ENCODE data around the gene HK1. TPM values are rescaled to one million over a fixed set of nuclear protein-coding genes. Genes with fewer than 3 reads are reported as not detected.
"Not testable (repeated sequence)": the region's sequence is repeated elsewhere in the genome, so short reads cannot be mapped to it uniquely, and the experiment has no call there.

Gene HK1
- polyA plus RNA-seq, 1 experiment = 47.5 TPM

DNA sequence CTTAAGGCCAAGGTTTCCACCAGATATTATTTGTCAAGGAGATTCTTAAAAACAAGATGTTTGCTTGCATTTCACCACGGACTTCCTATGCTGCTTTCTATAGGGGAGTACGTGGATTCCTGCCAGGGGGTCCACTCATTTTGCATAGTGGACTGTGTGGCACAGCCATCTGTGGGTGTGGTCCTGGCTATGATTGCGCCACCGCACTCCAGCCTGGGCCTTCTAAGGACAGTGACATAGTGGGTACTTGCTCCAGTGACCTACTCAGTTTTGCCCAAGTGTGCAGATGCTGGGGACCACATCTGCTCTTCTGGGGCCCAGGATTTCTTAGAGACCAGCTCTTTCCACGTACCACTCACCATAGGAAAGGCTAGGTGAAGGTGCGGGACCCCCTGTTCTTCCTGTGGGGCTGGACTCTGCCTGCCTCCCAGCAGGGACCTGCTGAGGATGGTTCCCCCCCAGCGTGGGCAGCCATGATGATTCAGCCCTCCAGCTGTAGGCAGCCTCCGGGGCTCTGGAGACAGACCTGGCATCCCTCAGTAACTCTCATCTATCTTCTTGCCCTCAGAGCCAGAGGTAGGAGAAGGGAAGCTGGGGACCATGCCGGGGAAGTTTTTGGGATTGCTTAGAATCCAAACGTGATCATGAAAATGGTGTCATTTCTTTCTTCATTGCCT lies 42.9 kb downstream of the HK1 start:
- no peak for TF ChIP-seq CTCF (IDR thresholded peaks at IDR 0.05; ENCODE audit: insufficient read depth, low read depth, low read length)
- DNase-seq (ENCODE audit: low read depth) = no peak
- Histone ChIP-seq H3K4me3 (ENCODE audit: low read depth, low read length) (no peak overlapping the region), H3K36me3 (ENCODE audit: control insufficient read depth, insufficient read depth, low read length) (no peaks in the 10 kb centered on the region), H3K27me3 (ENCODE audit: control insufficient read depth, insufficient read depth, low read length) (no peaks in the 10 kb centered on the region)
- ChIA-PET CTCF (interaction anchor here (0.8 to 2.0 kb wide), 4 partner anchors 9 to 83 kb away, joined by 3 to 8 read pairs (median 3); no protein-coding TSS in a partner anchor), POLR2A (interaction anchor here (0.5 kb wide), 1 partner anchor 16 kb away, joined by 3 read pairs; no protein-coding TSS in a partner anchor)

DNA sequence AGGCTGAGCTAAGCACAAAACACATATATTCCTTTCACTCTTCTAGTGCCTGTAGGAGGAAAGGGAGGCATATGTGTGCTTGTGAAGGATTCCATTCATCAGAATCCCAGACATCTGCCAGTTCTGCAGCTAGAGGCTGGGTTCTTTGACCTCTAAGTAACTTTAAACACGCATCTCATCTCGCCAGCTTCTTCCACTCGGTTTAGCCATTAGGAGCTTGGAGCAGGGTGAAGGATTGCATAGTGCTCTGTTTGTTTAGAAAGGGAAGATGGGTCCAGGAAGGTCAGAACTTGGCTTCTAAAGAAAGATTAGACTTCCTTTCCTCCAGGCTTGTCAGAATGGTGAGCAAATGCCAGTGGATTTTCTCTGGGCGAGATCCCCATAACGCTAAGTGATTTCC lies 43.6 kb downstream of the HK1 start:
- Histone ChIP-seq H3K4me3 (ENCODE audit: low read depth, low read length) (no peak overlapping the region), H3K36me3 (ENCODE audit: control insufficient read depth, insufficient read depth, low read length) (no peaks in the 10 kb centered on the region), H3K27me3 (ENCODE audit: control insufficient read depth, insufficient read depth, low read length) (no peaks in the 10 kb centered on the region)
- POLR2A ChIA-PET = interaction anchor here (0.5 kb wide), 1 partner anchor 17 kb away, joined by 3 read pairs; no protein-coding TSS in a partner anchor
- CTCF ChIA-PET = interaction anchor here (0.8 to 0.9 kb wide), 2 partner anchors 12 to 71 kb away, joined by 3 read pairs; no protein-coding TSS in a partner anchor
- no peak for TF ChIP-seq CTCF (IDR thresholded peaks at IDR 0.05; ENCODE audit: insufficient read depth, low read depth, low read length)
- no peak for DNase-seq (ENCODE audit: low read depth)

GRCh38 chr10:69322346-69322745 lies 44.0 kb downstream of the HK1 start:
- H3K36me3 ChIP-seq (ENCODE audit: control insufficient read depth, insufficient read depth, low read length); POLR2A ChIA-PET; H3K4me3 ChIP-seq (ENCODE audit: low read depth, low read length); H3K27me3 ChIP-seq (ENCODE audit: control insufficient read depth, insufficient read depth, low read length); DNase-seq (ENCODE audit: low read depth): not testable (repeated sequence)
- CTCF ChIA-PET = interaction anchor here (0.9 kb wide), 1 partner anchor 71 kb away, joined by 3 read pairs; no protein-coding TSS in a partner anchor

DNA sequence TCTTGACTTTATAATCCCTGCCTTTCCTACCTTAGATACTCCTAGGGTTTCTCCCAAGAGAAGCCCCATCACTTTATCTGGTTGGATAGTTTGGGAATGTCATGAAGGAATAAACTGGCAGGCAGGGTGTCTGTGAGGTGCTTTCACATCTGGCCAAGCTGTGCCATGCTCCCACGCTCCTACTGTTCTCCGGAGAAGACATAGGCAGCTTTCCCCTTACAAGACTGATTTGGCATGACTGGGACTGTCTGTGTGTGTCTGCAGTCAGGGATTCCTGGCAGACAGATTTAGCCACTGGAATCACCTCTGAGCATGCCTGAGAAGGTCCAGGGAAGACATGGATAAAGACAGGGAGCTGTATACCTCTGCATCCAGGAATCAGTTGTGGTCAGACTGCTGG lies 45.3 kb downstream of the HK1 start:
- H3K36me3 ChIP-seq (ENCODE audit: control insufficient read depth, insufficient read depth, low read length) = no peaks in the 10 kb centered on the region
- POLR2A ChIA-PET = no interaction called here
- TF ChIP-seq CTCF (IDR thresholded peaks at IDR 0.05; ENCODE audit: insufficient read depth, low read depth, low read length) = no peak
- no peak for DNase-seq (ENCODE audit: low read depth)
- CTCF ChIA-PET = interaction anchor here (0.7 to 1.0 kb wide), 2 partner anchors 10 to 21 kb away, joined by 3 read pairs; no protein-coding TSS in a partner anchor
- no peaks in the 10 kb centered on the region for H3K27me3 ChIP-seq (ENCODE audit: control insufficient read depth, insufficient read depth, low read length)
- no peak overlapping the region for H3K4me3 ChIP-seq (ENCODE audit: low read depth, low read length)

- no peaks in the 10 kb centered on the region for H3K27me3 ChIP-seq (ENCODE audit: control insufficient read depth, insufficient read depth, low read length)
- no peak for TF ChIP-seq CTCF (IDR thresholded peaks at IDR 0.05; ENCODE audit: insufficient read depth, low read depth, low read length)
- POLR2A ChIA-PET = no interaction called here
- CTCF ChIA-PET = interaction anchor here (1.0 kb wide), 1 partner anchor 9 kb away, joined by 3 read pairs; no protein-coding TSS in a partner anchor
- DNase-seq (ENCODE audit: low read depth) = no peak
- H3K4me3 ChIP-seq (ENCODE audit: low read depth, low read length) = no peak overlapping the region
- no peaks in the 10 kb centered on the region for H3K36me3 ChIP-seq (ENCODE audit: control insufficient read depth, insufficient read depth, low read length)
Measured at GRCh38 chr10:69324583-69324982, 46.3 kb downstream of the HK1 start.

All from BJ (cell line).